Measurements from ENCODE around the gene TPPP.
"Not testable (repeated sequence)": the region's sequence is repeated elsewhere in the genome, so short reads cannot be mapped to it uniquely, and the experiment has no call there.

The TPPP gene

GRCh38 chr5:691817-692528 lies 1.2 kb downstream of the TPPP start:
- Histone ChIP-seq H3K9ac (no peak overlapping the region), H3K27me3 (peaks cover 14 to 25% (median 19%) of the 10 kb centered on the region in 11 experiments), H3K9me3 (replicated peaks in 1 of 11) (no peaks in the 10 kb centered on the region), H3K4me2 (peak overlapping the region; percentile 80 to 86 (median 82)), H3K27ac (no peak overlapping the region), H3K4me1 (peaks cover 0 to 6% (median 0%) of the 10 kb centered on the region in 10 experiments; a peak in 6 of 20 replicates), H4K20me1 (no peaks in the 10 kb centered on the region), H3K4me3 (peak overlapping the region in 8 of 10 experiments; percentile 48 to 68 (median 58); a peak in 13 of 20 replicates), H3K36me3 (no peaks in the 10 kb centered on the region)
- no peak for TF ChIP-seq Cebpa-rat (IDR thresholded peaks at IDR 0.05)

- H3K9ac ChIP-seq; H4K20me1 ChIP-seq; H3K36me3 ChIP-seq; H3K9me3 ChIP-seq (replicated peaks in 1 of 11); H3K4me3 ChIP-seq; H3K4me2 ChIP-seq; H3K4me1 ChIP-seq; H3K27ac ChIP-seq: not testable (repeated sequence)
- peaks cover 14 to 25% (median 19%) of the 10 kb centered on the region in 11 experiments for H3K27me3 ChIP-seq
These were observed 2.1 kb downstream of the TPPP start for GRCh38 chr5:691049-691448.

GRCh38 chr5:690293-690692 lies 2.9 kb downstream of the TPPP start:
- not testable (repeated sequence) for H3K9me3 ChIP-seq (replicated peaks in 1 of 11); H3K9ac ChIP-seq; H3K36me3 ChIP-seq; H3K4me2 ChIP-seq; H3K4me3 ChIP-seq; H4K20me1 ChIP-seq; H3K4me1 ChIP-seq; H3K27ac ChIP-seq
- H3K27me3 ChIP-seq, result peaks cover 14 to 25% (median 19%) of the 10 kb centered on the region in 11 experiments

GRCh38 chr5:688348-689010 lies 4.7 kb downstream of the TPPP start:
- Histone ChIP-seq H3K27me3 (peaks cover 13 to 23% (median 16%) of the 10 kb centered on the region in 11 experiments), H4K20me1 (peaks cover 0 to 22% (median 0%) of the 10 kb centered on the region in 11 experiments; a peak in 5 of 22 replicates), H3K4me1 (peaks cover 0 to 20% (median 11%) of the 10 kb centered on the region in 10 experiments; a peak in 13 of 20 replicates)
- not testable (repeated sequence) for H3K9me3 ChIP-seq (replicated peaks in 1 of 11); H3K27ac ChIP-seq; H3K36me3 ChIP-seq; H3K4me2 ChIP-seq; H3K9ac ChIP-seq; H3K4me3 ChIP-seq

GRCh38 chr5:686936-687335 lies 6.2 kb downstream of the TPPP start:
- H3K27me3 ChIP-seq; H3K9ac ChIP-seq; H3K9me3 ChIP-seq (replicated peaks in 1 of 11); H3K4me3 ChIP-seq; H3K27ac ChIP-seq; H3K36me3 ChIP-seq; H3K4me2 ChIP-seq: not testable (repeated sequence)
- H3K4me1 ChIP-seq, result peaks cover 0 to 16% (median 10%) of the 10 kb centered on the region in 10 experiments; a peak in 13 of 20 replicates
- H4K20me1 ChIP-seq, result peaks cover 0 to 24% (median 0%) of the 10 kb centered on the region in 11 experiments; a peak in 6 of 22 replicates

GRCh38 chr5:686172-686523 lies 7.0 kb downstream of the TPPP start:
- H3K27me3 ChIP-seq; H3K4me2 ChIP-seq; H3K9me3 ChIP-seq (replicated peaks in 1 of 11); H3K4me3 ChIP-seq; H3K9ac ChIP-seq; H3K27ac ChIP-seq; H3K36me3 ChIP-seq: not testable (repeated sequence)
- Histone ChIP-seq H4K20me1 (peaks cover 0 to 24% (median 0%) of the 10 kb centered on the region in 11 experiments; a peak in 6 of 22 replicates), H3K4me1 (peaks cover 0 to 16% (median 10%) of the 10 kb centered on the region in 10 experiments; a peak in 13 of 20 replicates)

- peaks cover 0 to 24% (median 0%) of the 10 kb centered on the region in 11 experiments; a peak in 6 of 22 replicates for H4K20me1 ChIP-seq
- 0 out of 22 replicates have a peak, but pooled peaks cover 0 to 4% (median 0%) of the 10 kb centered on the region in 11 experiments for H3K27me3 ChIP-seq
- no peak overlapping the region for H3K4me2 ChIP-seq
- H3K4me3 ChIP-seq, result no peak overlapping the region
- no peak overlapping the region for H3K9ac ChIP-seq
- H3K9me3 ChIP-seq (replicated peaks in 1 of 11), result no peaks in the 10 kb centered on the region
- peaks cover 0 to 16% (median 10%) of the 10 kb centered on the region in 10 experiments; a peak in 13 of 20 replicates for H3K4me1 ChIP-seq
- H3K27ac ChIP-seq, result no peak overlapping the region
- TF ChIP-seq Cebpa-rat (IDR thresholded peaks at IDR 0.05), result no peak
- no peaks in the 10 kb centered on the region for H3K36me3 ChIP-seq
These were observed 7.6 kb downstream of the TPPP start for GRCh38 chr5:685262-686171.

GRCh38 chr5:684751-685216 lies 8.4 kb downstream of the TPPP start:
- H3K9ac ChIP-seq, result no peak overlapping the region
- H3K36me3 ChIP-seq, result no peaks in the 10 kb centered on the region
- no peak for TF ChIP-seq Cebpa-rat (IDR thresholded peaks at IDR 0.05)
- H3K4me2 ChIP-seq, result peak overlapping the region in 3 of 11 experiments; percentile 43 to 62 (median 47); a peak in 2 of 22 replicates
- peaks cover 0 to 16% (median 10%) of the 10 kb centered on the region in 10 experiments; a peak in 13 of 20 replicates for H3K4me1 ChIP-seq
- peaks cover 0 to 24% (median 0%) of the 10 kb centered on the region in 11 experiments; a peak in 6 of 22 replicates for H4K20me1 ChIP-seq
- H3K4me3 ChIP-seq, result no peak overlapping the region
- no peak overlapping the region for H3K27ac ChIP-seq
- 0 out of 22 replicates have a peak, but pooled peaks cover 0 to 4% (median 0%) of the 10 kb centered on the region in 11 experiments for H3K27me3 ChIP-seq
- H3K9me3 ChIP-seq (replicated peaks in 1 of 11), result no peaks in the 10 kb centered on the region

All from BLaER1 treated with 17β-estradiol and CSF1 and Interleukin-3, amounts not matched to agents 10 nM and 100 nM (cell line).